ENCODE results near the gene ODAD4. TPM values are rescaled to one million over a fixed set of nuclear protein-coding genes. Genes with fewer than 3 reads are reported as not detected.
"Not testable (repeated sequence)": the region's sequence is repeated elsewhere in the genome, so short reads cannot be mapped to it uniquely, and the experiment has no call there.

The ODAD4 gene
- polyA plus RNA-seq, 4 donors: 5.7 to 7.2 (median 6.3) TPM

- no peak for DNase-seq (ENCODE audit: low read depth in 4 of 4, low spot score in 3 of 4)
Measured at GRCh38 chr17:41910701-41911391, 19.6 kb upstream of the ODAD4 start.

GRCh38 chr17:41912925-41913324 is 17.5 kb upstream of the ODAD4 start:
- no peak for DNase-seq (ENCODE audit: low read depth in 4 of 4, low spot score in 3 of 4)

- no peak for DNase-seq (ENCODE audit: low read depth in 4 of 4, low spot score in 3 of 4)
Measured at GRCh38 chr17:41913798-41914197, 16.6 kb upstream of the ODAD4 start.

- no peak for DNase-seq (ENCODE audit: low read depth in 4 of 4, low spot score in 3 of 4)
Measured at GRCh38 chr17:41914358-41914766, 16.1 kb upstream of the ODAD4 start.

- no peak for DNase-seq (ENCODE audit: low read depth in 4 of 4, low spot score in 3 of 4)
Measured at GRCh38 chr17:41915020-41915419, 15.4 kb upstream of the ODAD4 start.

GRCh38 chr17:41915566-41915965 is 14.9 kb upstream of the ODAD4 start:
- no peak for DNase-seq (ENCODE audit: low read depth in 4 of 4, low spot score in 3 of 4)

- DNase-seq (ENCODE audit: low read depth in 4 of 4, low spot score in 3 of 4): no peak
Measured at GRCh38 chr17:41917192-41917591, 13.2 kb upstream of the ODAD4 start.

- DNase-seq (ENCODE audit: low read depth in 4 of 4, low spot score in 3 of 4): peak in 1 of 4 donors; percentile 29
Measured at GRCh38 chr17:41917679-41918313, 12.6 kb upstream of the ODAD4 start.

GRCh38 chr17:41918314-41919164 is 11.9 kb upstream of the ODAD4 start, which contains the start of gene ACLY:
ACLY (minus strand) TSS chr17:41918951; CDS start chr17:41913873, 5,078 bp downstream.
- peak; percentile 91 to 95 (median 94) for DNase-seq (ENCODE audit: low read depth in 4 of 4, low spot score in 3 of 4)

- peak in 1 of 4 donors; percentile 50 for DNase-seq (ENCODE audit: low read depth in 4 of 4, low spot score in 3 of 4)
Measured at GRCh38 chr17:41919165-41919817, 11.1 kb upstream of the ODAD4 start.

- no peak for DNase-seq (ENCODE audit: low read depth in 4 of 4, low spot score in 3 of 4)
Measured at GRCh38 chr17:41919840-41920579, 10.4 kb upstream of the ODAD4 start.

GRCh38 chr17:41920580-41920955 is 9.8 kb upstream of the ODAD4 start:
- no peak for DNase-seq (ENCODE audit: low read depth in 4 of 4, low spot score in 3 of 4)

- no peak for DNase-seq (ENCODE audit: low read depth in 4 of 4, low spot score in 3 of 4)
Measured at GRCh38 chr17:41925991-41926590, 4.3 kb upstream of the ODAD4 start.

GRCh38 chr17:41928693-41929251 is 1.6 kb upstream of the ODAD4 start:
- DNase-seq (ENCODE audit: low read depth in 4 of 4, low spot score in 3 of 4): no peak

- not testable (repeated sequence) for DNase-seq (ENCODE audit: low read depth in 4 of 4, low spot score in 3 of 4)
Measured at GRCh38 chr17:41930833-41931156, 378 bp downstream of the ODAD4 start.

- not testable (repeated sequence) for DNase-seq (ENCODE audit: low read depth in 4 of 4, low spot score in 3 of 4)
Measured at GRCh38 chr17:41931715-41932114, 1.3 kb downstream of the ODAD4 start.

GRCh38 chr17:41932816-41933389 is 2.5 kb downstream of the ODAD4 start:
- DNase-seq (ENCODE audit: low read depth in 4 of 4, low spot score in 3 of 4): no peak

- no peak for DNase-seq (ENCODE audit: low read depth in 4 of 4, low spot score in 3 of 4)
Measured at GRCh38 chr17:41935641-41936040, 5.2 kb downstream of the ODAD4 start.
